ENCODE data around the gene ACVR1. TPM values are rescaled to one million over a fixed set of nuclear protein-coding genes. Genes with fewer than 3 reads are reported as not detected.

The ACVR1 gene
- total RNA-seq, 1 experiment from 2014 or later = 71.3 TPM

GRCh38 chr2:157894694-157895435 is 18.7 kb upstream of the ACVR1 start:
- no peak overlapping the region for H3K27ac Mint-ChIP-seq (ENCODE audit: unreplicated experiment)
- no TSS peak for BruUV-seq (replicated peaks)
- DNase-seq = no peak

GRCh38 chr2:157893611-157894010 is 17.5 kb upstream of the ACVR1 start:
- no peak overlapping the region for H3K27ac Mint-ChIP-seq (ENCODE audit: unreplicated experiment)
- no TSS peak for BruUV-seq (replicated peaks)
- no peak overlapping the region for H3K4me3 Mint-ChIP-seq (ENCODE audit: low read depth, unreplicated experiment)
- TF ChIP-seq CTCF (IDR thresholded peaks at IDR 0.05; ENCODE audit: unreplicated experiment) = no peak
- no peaks in the 10 kb centered on the region for H3K9me3 Mint-ChIP-seq (ENCODE audit: low read depth, unreplicated experiment)
- H3K4me1 Mint-ChIP-seq (ENCODE audit: low read depth, unreplicated experiment) = peaks cover 21% of the 10 kb centered on the region
- H3K27me3 Mint-ChIP-seq (ENCODE audit: unreplicated experiment) = no peaks in the 10 kb centered on the region
- intact Hi-C loops (cut with micrococcal nuclease; ENCODE audit: unreplicated experiment) = no loop called here
- CTCF ChIA-PET = no interaction called here
- DNase-seq = no peak
- H3K36me3 Mint-ChIP-seq (ENCODE audit: insufficient read depth, unreplicated experiment) = no peaks in the 10 kb centered on the region

More at GRCh38 chr2:157894694-157895435, 18.7 kb upstream of the ACVR1 start:
- CTCF ChIA-PET = interaction anchor here (0.6 kb wide), 1 partner anchor 22 kb away, joined by 5 read pairs; no protein-coding TSS in a partner anchor
- H3K9me3 Mint-ChIP-seq (ENCODE audit: low read depth, unreplicated experiment) = no peaks in the 10 kb centered on the region
- peaks cover 30% of the 10 kb centered on the region for H3K4me1 Mint-ChIP-seq (ENCODE audit: low read depth, unreplicated experiment)
- intact Hi-C loops (cut with micrococcal nuclease; ENCODE audit: unreplicated experiment) = no loop called here
- H3K27me3 Mint-ChIP-seq (ENCODE audit: unreplicated experiment) = no peaks in the 10 kb centered on the region
- H3K36me3 Mint-ChIP-seq (ENCODE audit: insufficient read depth, unreplicated experiment) = no peaks in the 10 kb centered on the region
- no peak for TF ChIP-seq CTCF (IDR thresholded peaks at IDR 0.05; ENCODE audit: unreplicated experiment)
- no peak overlapping the region for H3K4me3 Mint-ChIP-seq (ENCODE audit: low read depth, unreplicated experiment)

- Mint-ChIP-seq H3K27me3 (ENCODE audit: unreplicated experiment) (no peaks in the 10 kb centered on the region), H3K27ac (ENCODE audit: unreplicated experiment) (no peak overlapping the region), H3K36me3 (ENCODE audit: insufficient read depth, unreplicated experiment) (no peaks in the 10 kb centered on the region), H3K9me3 (ENCODE audit: low read depth, unreplicated experiment) (no peaks in the 10 kb centered on the region), H3K4me3 (ENCODE audit: low read depth, unreplicated experiment) (no peak overlapping the region), H3K4me1 (ENCODE audit: low read depth, unreplicated experiment) (peaks cover 8% of the 10 kb centered on the region)
- CTCF ChIA-PET = no interaction called here
- intact Hi-C loops (cut with micrococcal nuclease; ENCODE audit: unreplicated experiment) = no loop called here
- TF ChIP-seq CTCF (IDR thresholded peaks at IDR 0.05; ENCODE audit: unreplicated experiment) = no peak
- BruUV-seq (replicated peaks) = no TSS peak
- no peak for DNase-seq
Measured at GRCh38 chr2:157891643-157892041, 15.5 kb upstream of the ACVR1 start.

GRCh38 chr2:157890969-157891642 is 15.0 kb upstream of the ACVR1 start:
- Mint-ChIP-seq H3K27ac (ENCODE audit: unreplicated experiment) (no peak overlapping the region), H3K4me3 (ENCODE audit: low read depth, unreplicated experiment) (no peak overlapping the region), H3K27me3 (ENCODE audit: unreplicated experiment) (no peaks in the 10 kb centered on the region), H3K4me1 (ENCODE audit: low read depth, unreplicated experiment) (peaks cover 8% of the 10 kb centered on the region), H3K9me3 (ENCODE audit: low read depth, unreplicated experiment) (no peaks in the 10 kb centered on the region), H3K36me3 (ENCODE audit: insufficient read depth, unreplicated experiment) (no peaks in the 10 kb centered on the region)
- no peak for TF ChIP-seq CTCF (IDR thresholded peaks at IDR 0.05; ENCODE audit: unreplicated experiment)
- DNase-seq = no peak
- intact Hi-C loops (cut with micrococcal nuclease; ENCODE audit: unreplicated experiment) = no loop called here
- CTCF ChIA-PET = no interaction called here
- BruUV-seq (replicated peaks) = no TSS peak

Measured in Calu3 (cell line).